ENCODE data around the gene AVPR2. TPM values are rescaled to one million over a fixed set of nuclear protein-coding genes. Genes with fewer than 3 reads are reported as not detected.

AVPR2 gene
- total and polyA plus RNA-seq, 10 of the 15 experiments (the other 5 are each of a cell fraction or from before 2014, with no cell fraction given) = 0.12 to 0.37 TPM; not detected in 8

DNA sequence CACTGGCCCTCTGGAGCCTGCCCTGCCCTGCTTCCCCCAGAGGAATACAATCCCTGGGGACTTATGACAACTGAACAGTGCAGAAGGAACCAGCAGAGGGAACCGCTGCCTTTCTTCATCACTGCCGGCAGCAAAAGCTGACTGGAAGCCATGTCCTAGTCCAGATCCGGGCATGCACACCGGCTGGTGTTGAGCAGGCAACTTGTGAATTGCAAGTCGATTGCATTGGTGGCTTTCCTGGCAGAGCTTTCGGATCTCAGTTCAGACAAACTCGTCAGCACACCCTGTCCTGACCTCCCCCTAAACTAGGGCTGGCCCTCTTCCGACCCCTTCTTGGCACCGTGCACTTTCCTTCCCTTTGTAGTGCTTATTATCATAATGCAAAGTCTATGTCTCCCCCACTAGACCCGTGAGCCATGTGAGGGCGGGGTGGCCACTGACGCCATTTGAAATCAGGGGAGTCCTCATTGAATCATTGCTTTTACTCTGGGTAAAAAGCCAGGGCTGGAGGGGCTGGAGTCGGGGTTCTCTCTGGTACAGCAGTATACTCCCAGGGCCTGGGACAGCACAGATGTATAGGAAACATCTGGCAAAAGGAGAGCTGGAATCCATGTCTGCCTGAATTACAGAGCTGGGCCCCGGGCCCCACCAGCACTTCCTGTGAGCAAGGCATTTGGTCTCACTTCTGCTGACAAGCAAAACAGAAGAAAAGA lies 19.8 kb downstream of the AVPR2 start (continued):
- TF ChIP-seq RAD21 (IDR thresholded peaks at IDR 0.05; ENCODE audit: insufficient read depth, low read depth, low read length) (peak; percentile 39; the same call in 1 of the 2 replicates), ETV6 (conservative IDR thresholded peaks at IDR 0.05 in 1 of 2, IDR thresholded peaks at IDR 0.05 in 1 of 2; ENCODE audit: borderline replicate concordance in 1 of 2, low read depth in 1 of 2) (no peak), ASH2L (IDR thresholded peaks at IDR 0.05; ENCODE audit: borderline replicate concordance, low read depth) (no peak), LARP7 (IDR thresholded peaks at IDR 0.05) (no peak), EZH2 (IDR thresholded peaks at IDR 0.05; ENCODE audit: borderline replicate concordance, control insufficient read depth, low read depth, low read length) (no peak), ZNF217 (IDR thresholded peaks at IDR 0.05) (no peak), CHD4 (IDR thresholded peaks at IDR 0.05) (no peak), EP300 (IDR thresholded peaks at IDR 0.05; ENCODE audit: borderline replicate concordance in 1 of 2, control insufficient read depth in 1 of 2, low read depth in 2 of 2, low read length in 2 of 2) (no peak), HDAC2 (IDR thresholded peaks at IDR 0.05) (no peak), JUNB (IDR thresholded peaks at IDR 0.05) (no peak), TCF3 (IDR thresholded peaks at IDR 0.05; ENCODE audit: borderline replicate concordance, insufficient read depth, low read depth, low read length) (no peak), NR2F1 (conservative IDR thresholded peaks at IDR 0.05) (0 out of 2 replicates have a peak, but pooled peaks have one; percentile 24), CREM (IDR thresholded peaks at IDR 0.05; ENCODE audit: low read depth) (no peak), CBFB (IDR thresholded peaks at IDR 0.05; ENCODE audit: low read depth) (no peak)
- TF ChIP-seq, protein P1, sequence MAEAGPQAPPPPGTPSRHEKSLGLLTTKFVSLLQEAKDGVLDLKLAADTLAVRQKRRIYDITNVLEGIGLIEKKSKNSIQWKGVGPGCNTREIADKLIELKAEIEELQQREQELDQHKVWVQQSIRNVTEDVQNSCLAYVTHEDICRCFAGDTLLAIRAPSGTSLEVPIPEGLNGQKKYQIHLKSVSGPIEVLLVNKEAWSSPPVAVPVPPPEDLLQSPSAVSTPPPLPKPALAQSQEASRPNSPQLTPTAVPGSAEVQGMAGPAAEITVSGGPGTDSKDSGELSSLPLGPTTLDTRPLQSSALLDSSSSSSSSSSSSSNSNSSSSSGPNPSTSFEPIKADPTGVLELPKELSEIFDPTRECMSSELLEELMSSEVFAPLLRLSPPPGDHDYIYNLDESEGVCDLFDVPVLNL (IDR thresholded peaks at IDR 0.05; ENCODE audit: low read depth, low read length) = no peak
- TF ChIP-seq, protein P2, sequence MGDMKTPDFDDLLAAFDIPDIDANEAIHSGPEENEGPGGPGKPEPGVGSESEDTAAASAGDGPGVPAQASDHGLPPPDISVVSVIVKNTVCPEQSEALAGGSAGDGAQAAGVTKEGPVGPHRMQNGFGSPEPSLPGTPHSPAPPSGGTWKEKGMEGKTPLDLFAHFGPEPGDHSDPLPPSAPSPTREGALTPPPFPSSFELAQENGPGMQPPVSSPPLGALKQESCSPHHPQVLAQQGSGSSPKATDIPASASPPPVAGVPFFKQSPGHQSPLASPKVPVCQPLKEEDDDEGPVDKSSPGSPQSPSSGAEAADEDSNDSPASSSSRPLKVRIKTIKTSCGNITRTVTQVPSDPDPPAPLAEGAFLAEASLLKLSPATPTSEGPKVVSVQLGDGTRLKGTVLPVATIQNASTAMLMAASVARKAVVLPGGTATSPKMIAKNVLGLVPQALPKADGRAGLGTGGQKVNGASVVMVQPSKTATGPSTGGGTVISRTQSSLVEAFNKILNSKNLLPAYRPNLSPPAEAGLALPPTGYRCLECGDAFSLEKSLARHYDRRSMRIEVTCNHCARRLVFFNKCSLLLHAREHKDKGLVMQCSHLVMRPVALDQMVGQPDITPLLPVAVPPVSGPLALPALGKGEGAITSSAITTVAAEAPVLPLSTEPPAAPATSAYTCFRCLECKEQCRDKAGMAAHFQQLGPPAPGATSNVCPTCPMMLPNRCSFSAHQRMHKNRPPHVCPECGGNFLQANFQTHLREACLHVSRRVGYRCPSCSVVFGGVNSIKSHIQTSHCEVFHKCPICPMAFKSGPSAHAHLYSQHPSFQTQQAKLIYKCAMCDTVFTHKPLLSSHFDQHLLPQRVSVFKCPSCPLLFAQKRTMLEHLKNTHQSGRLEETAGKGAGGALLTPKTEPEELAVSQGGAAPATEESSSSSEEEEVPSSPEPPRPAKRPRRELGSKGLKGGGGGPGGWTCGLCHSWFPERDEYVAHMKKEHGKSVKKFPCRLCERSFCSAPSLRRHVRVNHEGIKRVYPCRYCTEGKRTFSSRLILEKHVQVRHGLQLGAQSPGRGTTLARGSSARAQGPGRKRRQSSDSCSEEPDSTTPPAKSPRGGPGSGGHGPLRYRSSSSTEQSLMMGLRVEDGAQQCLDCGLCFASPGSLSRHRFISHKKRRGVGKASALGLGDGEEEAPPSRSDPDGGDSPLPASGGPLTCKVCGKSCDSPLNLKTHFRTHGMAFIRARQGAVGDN (IDR thresholded peaks at IDR 0.05) = 0 out of 2 replicates have a peak, but pooled peaks have one; percentile 15
- TF ChIP-seq, protein P3, sequence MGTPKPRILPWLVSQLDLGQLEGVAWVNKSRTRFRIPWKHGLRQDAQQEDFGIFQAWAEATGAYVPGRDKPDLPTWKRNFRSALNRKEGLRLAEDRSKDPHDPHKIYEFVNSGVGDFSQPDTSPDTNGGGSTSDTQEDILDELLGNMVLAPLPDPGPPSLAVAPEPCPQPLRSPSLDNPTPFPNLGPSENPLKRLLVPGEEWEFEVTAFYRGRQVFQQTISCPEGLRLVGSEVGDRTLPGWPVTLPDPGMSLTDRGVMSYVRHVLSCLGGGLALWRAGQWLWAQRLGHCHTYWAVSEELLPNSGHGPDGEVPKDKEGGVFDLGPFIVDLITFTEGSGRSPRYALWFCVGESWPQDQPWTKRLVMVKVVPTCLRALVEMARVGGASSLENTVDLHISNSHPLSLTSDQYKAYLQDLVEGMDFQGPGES (IDR thresholded peaks at IDR 0.05) = no peak
- TF ChIP-seq, protein P4, sequence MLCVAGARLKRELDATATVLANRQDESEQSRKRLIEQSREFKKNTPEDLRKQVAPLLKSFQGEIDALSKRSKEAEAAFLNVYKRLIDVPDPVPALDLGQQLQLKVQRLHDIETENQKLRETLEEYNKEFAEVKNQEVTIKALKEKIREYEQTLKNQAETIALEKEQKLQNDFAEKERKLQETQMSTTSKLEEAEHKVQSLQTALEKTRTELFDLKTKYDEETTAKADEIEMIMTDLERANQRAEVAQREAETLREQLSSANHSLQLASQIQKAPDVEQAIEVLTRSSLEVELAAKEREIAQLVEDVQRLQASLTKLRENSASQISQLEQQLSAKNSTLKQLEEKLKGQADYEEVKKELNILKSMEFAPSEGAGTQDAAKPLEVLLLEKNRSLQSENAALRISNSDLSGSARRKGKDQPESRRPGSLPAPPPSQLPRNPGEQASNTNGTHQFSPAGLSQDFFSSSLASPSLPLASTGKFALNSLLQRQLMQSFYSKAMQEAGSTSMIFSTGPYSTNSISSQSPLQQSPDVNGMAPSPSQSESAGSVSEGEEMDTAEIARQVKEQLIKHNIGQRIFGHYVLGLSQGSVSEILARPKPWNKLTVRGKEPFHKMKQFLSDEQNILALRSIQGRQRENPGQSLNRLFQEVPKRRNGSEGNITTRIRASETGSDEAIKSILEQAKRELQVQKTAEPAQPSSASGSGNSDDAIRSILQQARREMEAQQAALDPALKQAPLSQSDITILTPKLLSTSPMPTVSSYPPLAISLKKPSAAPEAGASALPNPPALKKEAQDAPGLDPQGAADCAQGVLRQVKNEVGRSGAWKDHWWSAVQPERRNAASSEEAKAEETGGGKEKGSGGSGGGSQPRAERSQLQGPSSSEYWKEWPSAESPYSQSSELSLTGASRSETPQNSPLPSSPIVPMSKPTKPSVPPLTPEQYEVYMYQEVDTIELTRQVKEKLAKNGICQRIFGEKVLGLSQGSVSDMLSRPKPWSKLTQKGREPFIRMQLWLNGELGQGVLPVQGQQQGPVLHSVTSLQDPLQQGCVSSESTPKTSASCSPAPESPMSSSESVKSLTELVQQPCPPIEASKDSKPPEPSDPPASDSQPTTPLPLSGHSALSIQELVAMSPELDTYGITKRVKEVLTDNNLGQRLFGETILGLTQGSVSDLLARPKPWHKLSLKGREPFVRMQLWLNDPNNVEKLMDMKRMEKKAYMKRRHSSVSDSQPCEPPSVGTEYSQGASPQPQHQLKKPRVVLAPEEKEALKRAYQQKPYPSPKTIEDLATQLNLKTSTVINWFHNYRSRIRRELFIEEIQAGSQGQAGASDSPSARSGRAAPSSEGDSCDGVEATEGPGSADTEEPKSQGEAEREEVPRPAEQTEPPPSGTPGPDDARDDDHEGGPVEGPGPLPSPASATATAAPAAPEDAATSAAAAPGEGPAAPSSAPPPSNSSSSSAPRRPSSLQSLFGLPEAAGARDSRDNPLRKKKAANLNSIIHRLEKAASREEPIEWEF (IDR thresholded peaks at IDR 0.05; ENCODE audit: insufficient replicate concordance, low read depth, low read length) = no peak
